HEK293T (cell line): ENCODE data around the gene VAV3.

ENCODE experiments used
- ARNT ChIP-seq: fragments of 450-650 bp; IDR thresholded peaks from 2 replicates; pipeline ENCODE4 v1.6.1; 2017; ENCODE audit warnings: mild to moderate bottlenecking
- BHLHE40 ChIP-seq: fragments of 450-650 bp; IDR thresholded peaks from 2 replicates; pipeline ENCODE4 v1.6.1; 2016; ENCODE audit warnings: mild to moderate bottlenecking, moderate library complexity, borderline replicate concordance
- ELF4 ChIP-seq: fragments of 450-650 bp; IDR thresholded peaks from 2 replicates; pipeline ENCODE4 v1.6.1; 2017; ENCODE audit warnings: antibody characterized with exemption
- FOXA1 ChIP-seq: fragments of 450-650 bp; IDR thresholded peaks from 2 replicates; pipeline ENCODE4 v1.6.1; 2016; ENCODE audit warnings: mild to moderate bottlenecking
- FOXK2 ChIP-seq: fragments of 450-650 bp; IDR thresholded peaks from 2 replicates; pipeline ENCODE4 v1.6.1; 2016; ENCODE audit warnings: mild to moderate bottlenecking
- FOXM1 ChIP-seq: fragments of 450-650 bp; IDR thresholded peaks from 2 replicates; pipeline ENCODE4 v1.6.1; 2017; ENCODE audit warnings: mild to moderate bottlenecking, borderline replicate concordance
- NFRKB ChIP-seq: fragments of 450-650 bp; IDR thresholded peaks from 2 replicates; pipeline ENCODE4 v1.6.1; 2016; ENCODE audit warnings: mild to moderate bottlenecking, moderate library complexity
- PKNOX1 ChIP-seq: fragments of 450-650 bp; IDR thresholded peaks from 2 replicates; pipeline ENCODE4 v1.6.1; 2016
- SP1 ChIP-seq: fragments of 450-650 bp; IDR thresholded peaks from 2 replicates; pipeline ENCODE4 v1.6.1; 2017
- ZNF384 ChIP-seq: fragments of 450-650 bp; IDR thresholded peaks from 2 replicates; pipeline ENCODE4 v1.6.1; 2016

- TF ChIP-seq ARNT = no peak
- no peak for TF ChIP-seq SP1
- TF ChIP-seq FOXA1 = no peak
- TF ChIP-seq FOXK2 = no peak
- TF ChIP-seq NFRKB = no peak
- no peak for TF ChIP-seq PKNOX1
- no peak for TF ChIP-seq BHLHE40
- no peak for TF ChIP-seq ZNF384
- no peak for TF ChIP-seq FOXM1
- TF ChIP-seq ELF4 = no peak
These were observed 295.0 kb downstream of the VAV3 start for GRCh38 chr1:107669996-107670395.
